Mucosa of rectum (tissue), 2 donors: ENCODE results near the gene SECTM1.
"Not testable (repeated sequence)": the region's sequence is repeated elsewhere in the genome, so short reads cannot be mapped to it uniquely, and the experiment has no call there.

Source experiments
- H3K27ac ChIP-seq, 2 donors: one replicate each; pipeline ENCODE4 v1.7.0; 2013; ENCODE audit warnings: inconsistent platforms in 2 of 2, low read depth in 2 of 2, low read length in 2 of 2
- H3K27me3 ChIP-seq, 2 donors: one replicate each; pipeline ENCODE4 v1.7.0; 2013; ENCODE audit warnings: low read length in 2 of 2; ENCODE audit not compliant: control insufficient read depth in 2 of 2, insufficient read depth in 2 of 2
- H3K36me3 ChIP-seq, 2 donors: one replicate each; pipeline ENCODE4 v1.7.0; 2013; ENCODE audit warnings: low read length in 2 of 2; ENCODE audit not compliant: control insufficient read depth in 2 of 2, insufficient read depth in 2 of 2
- H3K4me1 ChIP-seq, 2 donors: one replicate each; pipeline ENCODE4 v1.7.0; 2013; ENCODE audit warnings: low read length in 2 of 2, mild to moderate bottlenecking in 1 of 2; ENCODE audit not compliant: control insufficient read depth in 2 of 2, insufficient read depth in 2 of 2
- H3K4me3 ChIP-seq, 2 donors: one replicate each; pipeline ENCODE4 v1.7.0; 2013; ENCODE audit warnings: low read length in 2 of 2
- H3K9ac ChIP-seq, 2 donors: one replicate each; pipeline ENCODE4 v1.7.0; 2013; ENCODE audit warnings: low read length in 2 of 2, low read depth in 1 of 2, mild to moderate bottlenecking in 1 of 2
- H3K9me3 ChIP-seq, 2 donors: one replicate each; pipeline ENCODE4 v1.7.0; 2013; ENCODE audit warnings: low read length in 2 of 2; ENCODE audit not compliant: control insufficient read depth in 2 of 2
- donor health status: healthy.
- donor health status: Normal muscosa, but diverticular disease.

SECTM1 gene

DNA sequence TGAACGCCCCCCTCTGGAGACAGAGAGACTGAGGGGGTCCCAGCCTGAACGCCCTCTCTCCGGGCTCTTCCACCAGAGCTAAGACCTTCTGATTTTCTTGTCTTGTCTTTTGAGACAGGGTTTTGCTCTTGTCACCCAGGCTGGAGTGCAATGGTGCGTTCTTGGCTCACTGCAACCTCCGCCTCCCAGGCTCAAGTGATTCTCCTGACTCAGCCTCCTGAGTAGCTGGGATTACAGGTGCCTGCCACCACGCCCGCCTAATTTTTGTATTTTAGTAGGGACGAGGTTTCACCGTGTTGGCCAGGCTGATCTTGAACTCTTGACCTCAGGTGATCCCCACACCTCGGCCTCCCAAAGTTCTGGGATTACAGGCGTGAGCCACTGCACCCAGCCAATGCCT, 14.4 kb upstream of the SECTM1 start:
- peaks cover 6 to 17% of the 10 kb centered on the region in 2 donors for H3K4me1 ChIP-seq
- H3K4me3 ChIP-seq, H3K9me3 ChIP-seq, H3K27me3 ChIP-seq, H3K9ac ChIP-seq, H3K27ac ChIP-seq, H3K36me3 ChIP-seq: not testable (repeated sequence)

DNA sequence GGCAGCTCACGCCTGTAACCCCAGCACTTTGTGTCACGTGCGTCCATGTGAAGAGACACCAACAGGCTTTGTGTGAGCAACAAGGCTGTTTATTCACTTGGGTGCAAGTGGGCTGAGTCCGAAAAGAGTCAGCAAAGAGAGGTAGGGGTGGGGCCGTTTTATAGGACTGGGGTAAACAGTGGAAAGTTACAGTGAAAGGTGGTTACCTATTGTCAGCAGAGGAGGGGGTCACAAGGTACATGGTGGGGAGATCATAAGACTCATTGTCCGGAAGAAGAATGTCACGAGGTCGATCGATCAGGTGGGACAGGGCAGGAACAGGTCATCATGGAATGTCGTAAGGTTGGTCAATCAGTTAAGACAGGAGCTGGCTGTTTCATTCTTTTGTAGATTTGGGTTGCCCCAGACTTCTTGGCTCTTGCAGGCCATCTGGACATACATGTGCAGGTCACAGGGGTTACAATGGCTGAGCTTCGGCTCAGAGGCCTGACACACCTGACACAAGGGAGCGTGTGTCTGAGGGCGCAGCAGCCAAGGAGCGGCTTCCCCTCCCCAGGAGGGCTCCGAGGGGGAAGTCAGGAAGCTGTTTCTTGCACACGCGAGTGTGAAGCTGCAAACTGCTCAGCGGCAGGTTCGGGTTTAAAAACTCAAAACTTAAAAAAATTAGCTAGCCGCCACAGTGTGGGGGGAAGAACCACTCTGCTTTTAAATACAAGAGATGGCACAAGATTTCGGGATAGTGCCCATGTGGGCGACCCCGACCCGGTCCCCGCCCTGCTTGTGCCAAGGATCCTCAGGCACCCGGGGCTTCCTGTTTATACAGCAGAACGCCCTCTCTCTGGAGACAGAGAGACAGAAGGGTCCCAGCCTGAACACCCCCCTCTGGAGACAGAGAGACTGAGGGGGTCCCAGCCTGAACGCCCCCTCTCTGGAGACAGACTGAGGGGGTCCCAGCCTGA, 13.1 kb upstream of the SECTM1 start:
- H3K27me3 ChIP-seq = no peaks in the 10 kb centered on the region
- H3K27ac ChIP-seq = peak overlapping the region in 1 of 2 donors; percentile 21
- H3K9ac ChIP-seq = peak overlapping the region in 1 of 2 donors; percentile 47
- H3K36me3 ChIP-seq = no peaks in the 10 kb centered on the region
- no peak overlapping the region for H3K4me3 ChIP-seq
- H3K4me1 ChIP-seq = peaks cover 6 to 17% of the 10 kb centered on the region in 2 donors
- no peaks in the 10 kb centered on the region for H3K9me3 ChIP-seq

- Histone ChIP-seq H3K4me3 (no peak overlapping the region), H3K36me3 (no peaks in the 10 kb centered on the region), H3K9ac (no peak overlapping the region), H3K4me1 (peaks cover 6 to 13% of the 10 kb centered on the region in 2 donors), H3K27ac (no peak overlapping the region), H3K9me3 (no peaks in the 10 kb centered on the region), H3K27me3 (no peaks in the 10 kb centered on the region)
Measured at GRCh38 chr17:82345151-82345976, 11.8 kb upstream of the SECTM1 start.

- Histone ChIP-seq H3K9me3 (no peaks in the 10 kb centered on the region), H3K27ac (peak overlapping the region in 1 of 2 donors; percentile 17), H3K36me3 (no peaks in the 10 kb centered on the region), H3K9ac (peak overlapping the region in 1 of 2 donors; percentile 37), H3K4me3 (no peak overlapping the region), H3K4me1 (peaks cover 10 to 17% of the 10 kb centered on the region in 2 donors), H3K27me3 (no peaks in the 10 kb centered on the region)
Measured at GRCh38 chr17:82344175-82344907, 10.8 kb upstream of the SECTM1 start.

GRCh38 chr17:82343560-82343959, 10.0 kb upstream of the SECTM1 start:
- no peak overlapping the region for H3K4me3 ChIP-seq
- H3K27ac ChIP-seq = no peak overlapping the region
- H3K9me3 ChIP-seq = no peaks in the 10 kb centered on the region
- H3K4me1 ChIP-seq = peaks cover 17 to 22% of the 10 kb centered on the region in 2 donors
- H3K36me3 ChIP-seq = no peaks in the 10 kb centered on the region
- no peaks in the 10 kb centered on the region for H3K27me3 ChIP-seq
- no peak overlapping the region for H3K9ac ChIP-seq

DNA sequence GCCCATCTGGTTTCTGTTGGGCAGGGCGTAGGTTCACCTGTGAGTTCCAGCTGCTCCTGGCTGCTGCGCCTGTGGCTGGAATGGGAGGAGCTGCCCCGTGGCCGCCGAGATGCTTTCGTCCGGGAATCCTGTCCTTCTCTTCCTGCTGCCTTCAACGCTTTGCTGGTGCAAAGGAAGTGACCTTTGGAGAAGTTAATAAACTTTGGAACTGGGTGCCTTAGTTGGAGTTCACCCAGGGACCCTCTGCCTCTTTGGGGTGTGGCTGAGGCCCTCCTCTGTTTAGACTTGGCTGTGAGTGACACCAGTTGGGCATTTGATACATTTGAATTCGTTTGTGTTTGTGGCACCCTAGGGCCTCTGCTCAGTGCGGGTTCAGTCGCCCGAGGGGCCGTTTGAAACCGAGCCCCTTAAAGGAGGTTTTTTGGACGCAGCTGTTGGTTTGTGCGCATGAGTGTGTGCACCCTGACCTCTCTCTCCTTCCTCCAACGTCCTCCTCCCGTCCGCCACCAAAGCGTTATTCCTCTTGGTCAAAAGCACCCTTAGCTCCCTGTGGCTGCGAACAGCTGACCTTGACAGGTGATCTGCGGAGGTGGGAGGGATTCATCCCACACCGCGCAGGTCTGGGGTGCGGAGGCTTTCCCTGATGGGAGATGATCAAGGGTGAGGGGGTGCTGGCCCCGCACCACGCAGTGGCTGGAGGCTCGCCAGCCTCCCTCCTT, 9.0 kb upstream of the SECTM1 start:
- Histone ChIP-seq H3K4me1 (peaks cover 17 to 26% of the 10 kb centered on the region in 2 donors), H3K9ac (no peak overlapping the region), H3K27me3 (no peaks in the 10 kb centered on the region), H3K9me3 (no peaks in the 10 kb centered on the region), H3K27ac (no peak overlapping the region), H3K36me3 (no peaks in the 10 kb centered on the region), H3K4me3 (no peak overlapping the region)

DNA sequence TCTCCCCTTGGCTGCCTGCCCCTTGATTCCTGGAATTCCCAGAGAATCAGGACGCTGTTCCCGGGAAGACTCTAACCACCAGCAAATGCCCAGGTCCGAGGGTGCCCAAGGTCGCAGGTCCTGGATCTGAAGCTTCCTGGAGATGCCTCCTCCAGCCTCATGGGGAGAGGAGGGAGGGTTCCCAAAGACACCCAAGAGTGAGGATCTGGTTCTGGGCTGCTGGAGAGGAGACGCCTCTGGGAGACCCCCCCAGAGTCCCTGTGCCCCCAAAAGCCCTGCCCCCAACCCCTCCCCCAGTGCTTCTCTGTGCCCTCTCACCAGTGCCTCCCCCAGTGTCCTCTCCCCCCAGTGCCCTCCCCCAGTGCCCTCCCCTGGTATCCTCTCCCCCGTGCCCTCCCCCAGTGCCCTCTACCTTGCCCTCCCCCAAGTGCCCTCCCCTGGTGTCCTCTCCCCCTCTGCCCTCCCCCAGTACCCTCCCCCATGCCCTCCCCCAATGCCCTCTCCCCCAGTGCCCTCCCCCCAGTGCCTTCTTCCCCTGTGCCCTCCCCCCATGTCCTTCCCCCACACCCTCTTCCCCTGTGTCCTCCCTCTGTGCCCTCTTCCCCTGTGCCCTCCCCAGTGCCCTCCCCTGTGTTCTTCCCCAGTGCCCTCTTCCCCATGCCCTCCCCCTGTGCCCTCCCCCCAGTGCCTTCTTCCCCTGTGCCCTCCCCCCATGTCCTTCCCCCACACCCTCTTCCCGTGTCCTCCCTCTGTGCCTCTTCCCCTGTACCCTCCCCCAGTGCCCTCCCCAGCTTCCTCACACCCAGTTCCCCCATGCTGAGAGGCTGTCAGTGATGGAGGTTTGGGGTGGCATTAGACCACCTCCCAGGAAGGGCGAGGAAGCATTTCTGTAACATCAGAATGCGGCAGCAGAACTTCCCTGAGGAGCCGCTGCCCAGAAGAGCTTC, 6.3 kb upstream of the SECTM1 start:
- no peaks in the 10 kb centered on the region for H3K27me3 ChIP-seq
- peak overlapping the region in 1 of 2 donors; percentile 66 for H3K9ac ChIP-seq
- peak overlapping the region; percentile 52 to 69 for H3K4me3 ChIP-seq
- H3K4me1 ChIP-seq = peaks cover 16 to 26% of the 10 kb centered on the region in 2 donors
- no peaks in the 10 kb centered on the region for H3K9me3 ChIP-seq
- peak overlapping the region; percentile 17 to 30 for H3K27ac ChIP-seq
- H3K36me3 ChIP-seq = no peaks in the 10 kb centered on the region

GRCh38 chr17:82338858-82339633, 5.5 kb upstream of the SECTM1 start:
- Histone ChIP-seq H3K4me3 (peak overlapping the region; percentile 52 to 69), H3K27ac (peak overlapping the region; percentile 17 to 61), H3K9me3 (no peaks in the 10 kb centered on the region), H3K36me3 (no peaks in the 10 kb centered on the region), H3K9ac (peak overlapping the region; percentile 2 to 66), H3K4me1 (peaks cover 24 to 30% of the 10 kb centered on the region in 2 donors), H3K27me3 (no peaks in the 10 kb centered on the region)
